Limb (tissue), 2 donors: Measurements from ENCODE around the gene DNM3.

Experiments
- DNase-seq, 2 donors: peaks; one replicate each; pipeline ENCODE4 v3.0.0-alpha.2; 2016; ENCODE audit errors: extremely low spot score in 2 of 2

Gene DNM3

GRCh38 chr1:172229942-172230341 is 388.6 kb downstream of the DNM3 start:
- no peak for DNase-seq

DNA sequence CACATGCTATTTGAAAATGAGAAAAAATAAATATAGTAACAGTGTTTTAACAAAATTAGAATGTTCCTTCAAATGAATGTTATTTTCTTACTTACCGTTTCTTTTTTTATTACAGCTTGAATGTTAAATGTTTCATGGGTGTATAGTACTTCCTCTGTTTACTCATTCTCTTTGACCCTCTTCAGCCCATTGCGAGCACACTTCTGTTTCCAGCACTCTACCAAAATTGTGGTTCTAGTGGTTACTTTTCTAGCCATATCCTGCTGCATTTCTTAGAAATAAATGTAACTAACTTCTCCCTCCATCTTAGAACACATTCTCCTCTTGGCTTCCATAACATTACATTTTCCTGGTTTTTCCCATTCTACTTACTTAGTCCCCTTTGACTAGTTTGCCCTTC is 389.2 kb downstream of the DNM3 start:
- no peak for DNase-seq

- no peak for DNase-seq
Measured at GRCh38 chr1:172236958-172237357, 395.7 kb downstream of the DNM3 start.

DNA sequence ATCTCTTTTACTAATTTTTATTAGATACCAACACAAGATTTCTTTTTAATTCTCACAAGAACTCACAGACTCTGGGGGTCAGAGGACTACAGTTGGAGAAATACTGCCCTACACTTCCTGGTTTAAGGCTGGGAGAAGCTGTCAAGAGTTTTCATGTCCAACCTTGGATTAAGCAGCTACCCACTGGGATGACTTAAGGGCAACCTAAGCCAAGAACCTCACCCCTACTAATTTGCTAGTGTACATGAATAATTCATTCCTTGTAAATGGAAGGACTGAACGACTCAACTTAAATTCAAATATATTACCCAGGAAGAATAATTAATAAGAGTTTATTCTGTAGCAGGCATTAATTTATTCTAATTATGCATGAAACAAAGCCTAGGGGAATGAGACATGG is 396.9 kb downstream of the DNM3 start:
- no peak for DNase-seq

GRCh38 chr1:172238965-172239364 is 397.7 kb downstream of the DNM3 start:
- DNase-seq, result no peak

DNA sequence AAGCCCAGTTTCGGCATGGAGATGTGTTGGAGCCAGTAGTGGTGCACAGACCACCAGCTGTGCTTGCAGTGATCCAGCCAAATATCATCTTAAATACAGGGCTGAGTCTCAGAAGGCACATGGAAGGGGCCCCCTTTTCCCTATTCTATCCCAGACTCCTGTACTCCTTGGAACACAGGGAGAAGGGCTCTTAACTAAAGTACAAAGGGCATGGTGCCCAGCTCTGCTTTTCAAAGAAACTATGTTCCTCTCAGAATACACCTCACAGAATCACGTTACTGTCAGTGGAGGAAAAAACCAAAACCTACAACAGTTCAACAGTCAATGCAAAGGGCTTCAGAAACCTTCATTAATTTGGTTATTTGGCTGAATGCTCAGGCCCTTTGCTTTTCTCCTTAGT is 398.6 kb downstream of the DNM3 start:
- DNase-seq, result peak in 1 of 2 donors; percentile 41

DNA sequence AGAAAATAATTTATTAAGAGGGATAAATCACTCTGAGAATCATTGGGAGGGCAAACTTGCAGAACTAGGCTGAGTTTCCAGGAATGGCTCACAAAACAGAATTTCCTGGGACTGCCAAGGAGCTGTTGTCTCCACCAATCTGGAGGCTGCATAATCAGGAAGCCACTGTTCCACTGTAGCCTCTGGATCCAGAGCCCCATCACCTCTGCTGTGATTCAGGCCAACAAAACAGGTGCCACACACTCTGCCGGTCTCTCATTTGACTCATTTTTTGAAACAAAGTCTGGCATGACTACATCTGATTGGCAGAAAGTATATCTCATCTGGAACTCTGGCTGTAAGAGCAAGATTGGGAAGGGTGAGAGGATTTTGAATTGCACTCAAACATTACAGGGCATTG is 400.2 kb downstream of the DNM3 start:
- no peak for DNase-seq

DNA sequence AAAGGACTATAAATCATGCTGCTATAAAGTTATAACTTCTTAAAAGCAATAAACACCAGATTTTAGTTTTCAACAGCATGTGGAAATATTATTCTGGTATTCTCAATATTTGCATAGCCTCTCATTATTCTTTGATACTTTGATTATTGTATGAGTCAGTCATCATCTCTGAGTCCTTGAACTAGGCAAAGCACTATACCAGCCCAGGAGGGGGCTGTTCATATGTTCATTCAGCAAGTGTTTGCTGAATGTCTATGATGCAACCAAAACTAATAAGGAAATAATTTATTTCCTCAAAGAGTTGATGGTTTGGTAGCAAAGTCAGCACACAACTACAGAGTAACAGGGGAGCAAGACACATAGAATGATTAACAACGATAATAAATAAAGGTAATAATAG is 403.6 kb downstream of the DNM3 start:
- no peak for DNase-seq

DNA sequence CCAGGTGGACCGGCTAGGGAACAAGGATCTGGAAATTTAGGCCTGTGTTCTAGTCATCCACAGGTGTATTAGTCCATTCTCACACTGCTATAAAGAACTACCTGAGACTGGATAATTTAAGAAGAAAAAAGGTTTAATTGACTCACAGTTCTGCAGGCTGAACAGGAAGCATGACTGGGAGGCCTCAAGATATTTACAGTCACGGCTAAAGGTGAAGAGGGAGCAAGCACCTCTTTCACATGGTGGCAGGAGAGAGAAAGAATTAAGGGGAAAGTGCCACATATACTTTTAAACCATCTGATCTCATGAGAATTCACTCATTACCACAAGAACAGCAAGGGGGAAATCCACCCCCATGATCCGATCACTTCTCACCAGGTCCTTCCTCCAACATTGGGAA is 404.5 kb downstream of the DNM3 start:
- no peak for DNase-seq

DNA sequence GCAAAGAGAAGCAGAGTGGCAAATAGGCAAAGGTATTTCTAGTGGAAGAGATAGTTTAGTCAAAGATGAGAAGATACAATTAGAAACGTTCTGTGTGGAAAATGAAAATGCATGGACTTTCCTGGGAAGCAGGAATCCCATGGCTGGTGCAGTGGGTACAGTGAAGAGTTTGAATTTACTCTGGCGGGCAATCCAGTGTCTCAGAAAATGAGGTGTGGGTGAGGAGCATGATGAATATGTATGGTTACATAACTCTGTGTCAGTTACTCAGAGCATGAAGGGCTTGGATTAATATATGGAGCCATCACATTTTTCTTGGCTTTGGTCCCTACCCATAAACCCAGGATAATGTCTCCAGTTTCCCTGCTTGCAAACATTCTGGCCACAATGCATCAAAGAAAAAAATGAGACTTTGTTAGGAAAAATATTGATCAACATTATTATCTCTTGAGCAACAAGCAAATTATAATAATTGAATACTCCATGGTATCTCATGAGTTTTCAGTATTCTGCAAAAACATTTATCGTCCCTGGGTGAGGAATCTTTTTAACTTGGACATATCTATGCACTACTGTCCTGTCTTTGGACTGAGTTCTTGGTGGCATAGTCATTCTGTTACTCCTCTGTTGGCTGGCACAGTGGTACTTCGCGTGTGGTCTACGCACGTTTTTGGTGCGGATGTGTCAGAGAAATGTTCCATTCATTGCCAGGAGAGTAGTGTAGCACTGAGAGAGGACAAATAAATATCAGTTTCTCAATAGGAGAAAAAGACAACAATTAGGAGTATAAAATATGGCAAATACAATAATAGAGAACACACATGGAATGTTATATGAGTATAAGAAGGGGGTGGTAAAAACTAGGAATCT is 405.5 kb downstream of the DNM3 start:
- no peak for DNase-seq

DNA sequence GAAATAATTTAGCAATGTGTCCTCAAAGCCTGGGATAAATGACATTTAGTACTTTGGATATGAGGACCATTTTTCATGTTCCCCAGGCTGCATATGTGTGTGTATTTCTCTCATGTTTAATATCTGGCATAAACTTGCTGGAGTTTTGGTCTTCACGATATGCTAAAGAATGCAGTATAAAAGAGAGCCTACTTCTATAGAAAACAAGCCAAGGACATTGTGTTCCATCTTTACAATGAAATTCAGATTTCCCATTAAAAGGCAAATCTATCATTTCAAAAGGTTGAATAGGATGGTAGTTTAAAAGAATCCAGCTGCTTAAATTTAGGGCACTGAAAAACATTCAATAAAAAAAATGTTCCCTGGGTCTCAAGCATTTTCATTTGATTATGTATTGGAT is 410.2 kb downstream of the DNM3 start:
- DNase-seq, result no peak

DNA sequence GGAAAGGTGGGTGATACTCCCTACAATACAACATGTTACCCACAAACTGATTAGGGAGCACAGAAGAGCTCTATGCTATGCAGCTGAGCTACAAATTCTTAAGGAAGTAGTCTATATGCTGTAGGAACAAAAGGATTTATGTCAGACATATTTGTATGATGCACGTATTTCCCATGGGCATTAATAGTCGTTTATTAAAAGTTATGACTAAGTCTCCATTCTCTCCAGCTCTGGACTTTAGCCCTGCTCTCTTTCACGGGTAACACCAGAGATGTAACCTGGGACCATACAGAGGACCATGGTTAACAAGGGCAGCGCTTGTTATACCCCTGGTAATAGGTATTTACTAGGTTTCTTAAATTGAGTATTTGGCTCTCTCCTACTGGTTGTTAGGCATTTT is 411.0 kb downstream of the DNM3 start:
- no peak for DNase-seq

- peak in 1 of 2 donors; percentile 58 for DNase-seq
Measured at GRCh38 chr1:172252958-172253357, 411.7 kb downstream of the DNM3 start.

DNA sequence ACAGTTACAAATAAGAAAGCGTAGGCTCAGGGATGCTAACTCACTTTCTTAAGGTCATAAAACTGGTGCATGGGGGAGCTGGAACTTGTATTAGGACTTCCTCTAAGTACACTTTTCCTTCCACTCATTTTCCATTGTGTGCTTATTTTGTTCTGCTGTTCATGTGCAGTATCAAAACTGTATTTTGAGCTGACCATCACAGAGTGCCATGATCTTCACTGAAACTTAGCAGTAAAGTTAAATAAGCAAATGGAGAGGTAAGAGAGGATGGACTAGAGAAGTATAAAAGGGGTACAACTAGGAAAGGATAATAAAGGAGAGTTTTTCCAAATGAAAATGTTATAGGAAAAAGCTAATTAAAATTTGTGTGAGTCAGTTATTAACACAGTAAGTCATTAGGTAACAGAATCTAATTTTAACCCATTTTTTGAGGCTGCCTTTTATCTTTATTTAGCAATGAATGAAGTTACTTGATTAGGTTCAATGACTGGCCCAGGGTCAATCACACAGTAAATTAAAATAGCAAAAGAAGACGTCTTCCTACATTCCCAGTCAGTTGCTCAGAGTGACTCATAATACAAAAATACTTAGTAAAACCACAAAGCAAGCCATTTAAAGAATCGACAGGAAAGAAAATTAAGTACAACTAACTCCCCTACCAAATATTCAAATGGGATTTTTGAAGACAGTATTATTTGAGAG is 413.4 kb downstream of the DNM3 start:
- no peak for DNase-seq

DNA sequence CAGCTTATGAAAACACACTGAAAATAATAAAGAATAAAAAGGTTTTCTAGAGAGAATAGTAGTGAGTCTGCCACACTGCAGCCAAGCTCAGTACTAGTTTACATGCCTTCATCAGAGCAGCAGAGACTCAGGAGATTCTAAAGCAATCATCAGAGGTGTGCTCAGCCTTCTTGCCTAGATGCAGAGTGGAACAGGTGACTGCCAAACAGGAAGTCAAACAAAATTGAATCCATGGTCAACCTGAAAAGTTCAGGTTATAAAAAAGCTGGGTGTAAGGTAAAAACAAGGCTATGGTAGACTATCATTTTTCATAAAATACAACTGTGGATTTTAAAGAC is 413.9 kb downstream of the DNM3 start:
- DNase-seq, result no peak

- DNase-seq, result no peak
Measured at GRCh38 chr1:172265905-172266304, 424.6 kb downstream of the DNM3 start.

DNA sequence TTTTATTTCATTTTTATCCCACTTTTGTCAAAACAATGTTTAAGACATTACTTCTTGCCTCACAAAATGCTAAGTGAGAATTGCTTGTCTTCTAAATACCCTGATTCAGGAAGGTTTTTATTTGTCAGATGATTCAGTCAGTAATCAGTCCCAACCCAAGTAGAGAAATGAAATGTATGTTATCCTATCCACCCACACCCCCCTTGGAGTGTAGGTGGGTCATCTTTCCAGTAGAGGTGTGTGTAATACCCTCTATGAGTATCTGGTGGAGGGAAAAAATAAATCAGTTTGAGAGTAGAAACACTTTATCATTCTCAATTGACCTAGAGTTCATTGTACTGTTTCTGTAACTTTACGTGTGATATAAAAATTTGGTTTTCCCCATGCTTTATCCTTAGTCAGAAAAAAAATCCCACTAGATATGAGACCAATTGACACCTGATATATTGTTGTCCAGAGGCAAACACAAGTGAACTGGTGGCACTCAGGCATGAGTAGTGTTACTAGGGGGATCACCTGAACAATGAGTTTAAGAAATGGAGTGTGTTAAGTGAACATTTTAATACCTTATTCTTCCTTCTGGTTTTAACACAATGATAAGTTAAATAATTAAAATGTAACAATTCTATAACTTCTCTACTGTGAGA is 425.4 kb downstream of the DNM3 start:
- no peak for DNase-seq

DNA sequence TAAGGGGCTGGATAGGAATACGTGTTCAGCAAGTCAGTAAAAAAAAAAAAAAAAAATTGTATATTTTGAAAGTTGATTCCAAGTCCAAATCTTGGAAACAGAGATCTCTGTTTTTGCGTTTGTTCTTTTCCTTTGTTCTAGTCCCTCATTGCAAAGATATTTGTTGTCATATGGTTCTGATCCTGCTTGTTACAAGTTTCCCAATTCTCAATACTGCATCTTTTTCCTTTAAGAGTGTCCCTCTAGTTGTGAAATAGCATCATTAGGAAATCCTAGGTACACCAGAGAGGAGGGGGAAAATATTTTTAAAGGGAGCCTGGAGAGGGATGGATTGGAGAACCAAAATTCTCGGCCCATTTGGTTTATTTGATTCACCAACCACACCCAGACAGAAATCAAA is 426.9 kb downstream of the DNM3 start:
- DNase-seq, result no peak

GRCh38 chr1:172269084-172269483 is 427.8 kb downstream of the DNM3 start:
- DNase-seq, result no peak

- no peak for DNase-seq
Measured at GRCh38 chr1:172269644-172270043, 428.3 kb downstream of the DNM3 start.

DNA sequence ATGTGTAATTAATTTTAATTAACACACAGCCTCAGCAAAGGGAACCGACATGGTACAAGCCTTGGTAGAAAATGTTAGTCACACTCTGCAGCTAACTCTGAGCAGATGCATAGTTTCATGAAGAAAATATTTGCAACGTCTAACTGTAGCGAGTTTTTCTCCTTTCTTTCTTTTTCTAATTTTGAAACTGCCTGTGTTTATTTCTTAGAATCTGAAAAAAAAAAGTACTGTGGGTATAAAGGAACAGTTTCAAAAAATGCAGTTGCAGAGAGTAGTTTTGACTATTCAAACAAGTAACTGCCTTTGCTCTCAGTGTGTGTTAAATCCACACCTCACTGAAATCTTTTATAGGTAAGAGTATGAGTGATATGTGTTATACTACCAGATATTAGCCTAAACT is 429.3 kb downstream of the DNM3 start:
- no peak for DNase-seq

GRCh38 chr1:172272087-172272486 is 430.8 kb downstream of the DNM3 start:
- no peak for DNase-seq
